SJSA1 (cell line): Measurements from ENCODE around the gene ZC3H8. TPM values are rescaled to one million over a fixed set of nuclear protein-coding genes. Genes with fewer than 3 reads are reported as not detected.

Source experiments
- DNase-seq, 2 experiments: peaks; one replicate each; pipeline ENCODE4 v3.0.0-alpha.2; 2015 to 2020; ENCODE audit warnings: low spot score in 2 of 2, low read depth in 1 of 2
- H3K27ac ChIP-seq: fragments of 250-450 bp; sonication (Bioruptor Pico); 2 replicates; pipeline ENCODE4 v1.5.1; 2020; ENCODE audit warnings: mild to moderate bottlenecking, moderate library complexity
- H3K27me3 ChIP-seq: fragments of 250-450 bp; sonication (Bioruptor Pico); replicated peaks from 2 replicates; pipeline ENCODE4 v1.5.1; 2020; ENCODE audit warnings: mild to moderate bottlenecking, moderate library complexity
- H3K36me3 ChIP-seq: fragments of 250-450 bp; sonication (Bioruptor Pico); 2 replicates; pipeline ENCODE4 v1.5.1; 2020; ENCODE audit warnings: mild to moderate bottlenecking
- H3K4me1 ChIP-seq: fragments of 250-450 bp; sonication (Bioruptor Pico); replicated peaks from 2 replicates; pipeline ENCODE4 v1.6.1; 2021; ENCODE audit warnings: mild to moderate bottlenecking
- H3K4me3 ChIP-seq: fragments of 250-450 bp; sonication (Bioruptor Pico); 2 replicates; pipeline ENCODE4 v1.5.1; 2020; ENCODE audit warnings: mild to moderate bottlenecking
- H3K9me3 ChIP-seq: fragments of 250-450 bp; sonication (Bioruptor Pico); replicated peaks from 2 replicates; pipeline ENCODE4 v1.5.1; 2020; ENCODE audit warnings: mild to moderate bottlenecking
- total RNA-seq: library from RNA; depleted of rRNA; stranded (reverse); fragments of >200 nt; shearing (Covaris generic); gene quantifications from 2 replicates; pipeline ENCODE4 v1.2.3, GENCODE V29; 2014

ZC3H8 gene
- total RNA-seq, 1 experiment from 2014 or later, result 5.7 TPM

- Histone ChIP-seq H3K4me3 (no peak overlapping the region), H3K9me3 (no peaks in the 10 kb centered on the region), H3K4me1 (no peaks in the 10 kb centered on the region), H3K27me3 (peaks cover 4% of the 10 kb centered on the region; the same call in 1 of the 2 replicates), H3K36me3 (no peaks in the 10 kb centered on the region), H3K27ac (no peak overlapping the region)
- no peak for DNase-seq
Measured at GRCh38 chr2:112182581-112183034, 72.2 kb downstream of the ZC3H8 start.

- DNase-seq, result no peak
- H3K27me3 ChIP-seq, result peaks cover 4% of the 10 kb centered on the region; the same call in 1 of the 2 replicates
- no peaks in the 10 kb centered on the region for H3K36me3 ChIP-seq
- no peaks in the 10 kb centered on the region for H3K9me3 ChIP-seq
- H3K27ac ChIP-seq, result no peak overlapping the region
- no peaks in the 10 kb centered on the region for H3K4me1 ChIP-seq
- no peak overlapping the region for H3K4me3 ChIP-seq
Measured at GRCh38 chr2:112181571-112182290, 73.1 kb downstream of the ZC3H8 start.

GRCh38 chr2:112175958-112176573, 78.8 kb downstream of the ZC3H8 start:
- no peaks in the 10 kb centered on the region for H3K4me1 ChIP-seq
- peaks cover 8% of the 10 kb centered on the region for H3K27me3 ChIP-seq
- H3K9me3 ChIP-seq, result no peaks in the 10 kb centered on the region
- no peak for DNase-seq
- no peak overlapping the region for H3K4me3 ChIP-seq
- no peak overlapping the region for H3K27ac ChIP-seq
- H3K36me3 ChIP-seq, result no peaks in the 10 kb centered on the region

- Histone ChIP-seq H3K9me3 (no peaks in the 10 kb centered on the region), H3K4me1 (no peaks in the 10 kb centered on the region), H3K4me3 (no peak overlapping the region), H3K27me3 (peaks cover 8% of the 10 kb centered on the region), H3K27ac (no peak overlapping the region), H3K36me3 (no peaks in the 10 kb centered on the region)
- DNase-seq, result no peak
Measured at GRCh38 chr2:112175333-112175732, 79.5 kb downstream of the ZC3H8 start.

- no peak for DNase-seq
- Histone ChIP-seq H3K36me3 (no peaks in the 10 kb centered on the region), H3K4me1 (no peaks in the 10 kb centered on the region), H3K27ac (no peak overlapping the region), H3K9me3 (no peaks in the 10 kb centered on the region), H3K4me3 (no peak overlapping the region), H3K27me3 (peaks cover 4% of the 10 kb centered on the region)
Measured at GRCh38 chr2:112174383-112174782, 80.5 kb downstream of the ZC3H8 start.

GRCh38 chr2:112173646-112174319, 81.1 kb downstream of the ZC3H8 start:
- H3K36me3 ChIP-seq, result no peaks in the 10 kb centered on the region
- H3K27ac ChIP-seq, result no peak overlapping the region
- DNase-seq, result no peak
- no peaks in the 10 kb centered on the region for H3K4me1 ChIP-seq
- no peak overlapping the region for H3K4me3 ChIP-seq
- peaks cover 4% of the 10 kb centered on the region for H3K27me3 ChIP-seq
- H3K9me3 ChIP-seq, result no peaks in the 10 kb centered on the region

GRCh38 chr2:112170495-112170894, 84.3 kb downstream of the ZC3H8 start:
- no peak for DNase-seq
- Histone ChIP-seq H3K4me3 (no peak overlapping the region), H3K27ac (no peak overlapping the region), H3K27me3 (peaks cover 7% of the 10 kb centered on the region), H3K9me3 (no peaks in the 10 kb centered on the region), H3K4me1 (no peaks in the 10 kb centered on the region), H3K36me3 (no peaks in the 10 kb centered on the region)

- no peaks in the 10 kb centered on the region for H3K4me1 ChIP-seq
- no peak overlapping the region for H3K27ac ChIP-seq
- no peak overlapping the region for H3K4me3 ChIP-seq
- no peak for DNase-seq
- no peaks in the 10 kb centered on the region for H3K9me3 ChIP-seq
- H3K36me3 ChIP-seq, result no peaks in the 10 kb centered on the region
- peaks cover 7% of the 10 kb centered on the region for H3K27me3 ChIP-seq
Measured at GRCh38 chr2:112168422-112169124, 86.3 kb downstream of the ZC3H8 start.

- Histone ChIP-seq H3K9me3 (no peaks in the 10 kb centered on the region), H3K36me3 (no peaks in the 10 kb centered on the region), H3K4me3 (no peak overlapping the region), H3K27ac (no peak overlapping the region), H3K4me1 (no peaks in the 10 kb centered on the region), H3K27me3 (peaks cover 3% of the 10 kb centered on the region)
- no peak for DNase-seq
Measured at GRCh38 chr2:112166806-112167499, 87.9 kb downstream of the ZC3H8 start.

- H3K27me3 ChIP-seq, result peaks cover 3% of the 10 kb centered on the region; the same call in 1 of the 2 replicates
- no peak overlapping the region for H3K4me3 ChIP-seq
- no peaks in the 10 kb centered on the region for H3K9me3 ChIP-seq
- no peaks in the 10 kb centered on the region for H3K4me1 ChIP-seq
- H3K27ac ChIP-seq, result no peak overlapping the region
- H3K36me3 ChIP-seq, result no peaks in the 10 kb centered on the region
- no peak for DNase-seq
Measured at GRCh38 chr2:112165296-112165695, 89.5 kb downstream of the ZC3H8 start.

GRCh38 chr2:112164876-112165275, 90.0 kb downstream of the ZC3H8 start:
- Histone ChIP-seq H3K27me3 (peaks cover 3% of the 10 kb centered on the region; the same call in 1 of the 2 replicates), H3K4me1 (no peaks in the 10 kb centered on the region), H3K9me3 (no peaks in the 10 kb centered on the region), H3K27ac (no peak overlapping the region), H3K4me3 (no peak overlapping the region), H3K36me3 (no peaks in the 10 kb centered on the region)
- no peak for DNase-seq

GRCh38 chr2:112163541-112163981, 91.3 kb downstream of the ZC3H8 start:
- Histone ChIP-seq H3K27ac (no peak overlapping the region), H3K4me3 (no peak overlapping the region), H3K9me3 (no peaks in the 10 kb centered on the region), H3K27me3 (peaks cover 3% of the 10 kb centered on the region; the same call in 1 of the 2 replicates), H3K36me3 (no peaks in the 10 kb centered on the region), H3K4me1 (no peaks in the 10 kb centered on the region)
- DNase-seq, result no peak

- Histone ChIP-seq H3K4me3 (no peak overlapping the region), H3K4me1 (no peaks in the 10 kb centered on the region), H3K27me3 (peaks cover 3% of the 10 kb centered on the region; the same call in 1 of the 2 replicates), H3K9me3 (no peaks in the 10 kb centered on the region), H3K27ac (no peak overlapping the region), H3K36me3 (no peaks in the 10 kb centered on the region)
- no peak for DNase-seq
Measured at GRCh38 chr2:112162956-112163355, 91.9 kb downstream of the ZC3H8 start.
